Liver (tissue), 9 donors: Measurements from ENCODE around the gene SPATS1. TPM values are rescaled to one million over a fixed set of nuclear protein-coding genes. Genes with fewer than 3 reads are reported as not detected.

Experiments
- DNase-seq: peaks from one replicate; pipeline ENCODE4 v3.0.0-alpha.2; 2017; ENCODE audit warnings: low spot score
- H3K27ac ChIP-seq, 2 donors: one replicate each; pipeline ENCODE4 v1.7.0; 2013; ENCODE audit warnings: inconsistent platforms in 2 of 2, low read length in 2 of 2, control low read depth in 1 of 2, low read depth in 1 of 2, mild to moderate bottlenecking in 1 of 2
- H3K27me3 ChIP-seq, 4 donors: one replicate each; pipeline versions ENCODE4 v1.6.1 to v1.7.0; 2013; ENCODE audit warnings: low read length in 3 of 4, inconsistent platforms in 1 of 4, mild to moderate bottlenecking in 1 of 4, moderate library complexity in 1 of 4; ENCODE audit not compliant: control insufficient read depth in 4 of 4, insufficient read depth in 4 of 4
- H3K36me3 ChIP-seq, 4 donors: one replicate each; pipeline versions ENCODE4 v1.6.1 to v1.7.0; 2013; ENCODE audit warnings: low read length in 3 of 4, mild to moderate bottlenecking in 3 of 4, low read depth in 1 of 4, moderate library complexity in 1 of 4; ENCODE audit not compliant: control insufficient read depth in 4 of 4, insufficient read depth in 3 of 4
- H3K4me1 ChIP-seq, 4 donors: one replicate each; pipeline versions ENCODE4 v1.6.1 to v1.7.0; 2013; ENCODE audit warnings: low read length in 3 of 4, mild to moderate bottlenecking in 3 of 4, moderate library complexity in 1 of 4; ENCODE audit not compliant: control insufficient read depth in 4 of 4, insufficient read depth in 4 of 4
- H3K4me3 ChIP-seq, 3 donors: one replicate each; pipeline versions ENCODE4 v1.6.1 to v1.7.0; 2013; ENCODE audit warnings: low read length in 3 of 3, control low read depth in 1 of 3, low read depth in 1 of 3, mild to moderate bottlenecking in 1 of 3
- H3K9ac ChIP-seq, 2 donors: one replicate each; pipeline ENCODE4 v1.7.0; 2013; ENCODE audit warnings: low read length in 2 of 2, mild to moderate bottlenecking in 2 of 2, moderate library complexity in 2 of 2, control low read depth in 1 of 2, low read depth in 1 of 2
- H3K9me3 ChIP-seq, 4 donors: one replicate each; pipeline versions ENCODE4 v1.6.1 to v1.7.0; 2013; ENCODE audit warnings: low read length in 3 of 4; ENCODE audit not compliant: control insufficient read depth in 4 of 4
- EGR1 ChIP-seq, 2 donors: IDR thresholded peaks; 2 replicates each; pipeline ENCODE4 v1.6.1; 2016 to 2018; ENCODE audit warnings: antibody characterized with exemption in 2 of 2, low read depth in 2 of 2
- FOXA1 ChIP-seq: IDR thresholded peaks from 2 replicates; pipeline ENCODE4 v1.6.1; 2016; ENCODE audit warnings: antibody characterized with exemption
- FOXA2 ChIP-seq: IDR thresholded peaks from 2 replicates; pipeline ENCODE4 v1.6.1; 2016; ENCODE audit warnings: antibody characterized with exemption
- HNF4A ChIP-seq, 2 donors: conservative IDR thresholded peaks; 2 replicates each; pipeline ENCODE4 v1.6.1; 2016; ENCODE audit warnings: antibody characterized with exemption in 2 of 2, mild to moderate bottlenecking in 2 of 2
- HNF4G ChIP-seq: IDR thresholded peaks from 2 replicates; pipeline ENCODE4 v1.6.1; 2016; ENCODE audit warnings: antibody characterized with exemption
- JUND ChIP-seq, 2 donors: IDR thresholded peaks; 2 replicates each; pipeline ENCODE4 v1.6.1; 2016; ENCODE audit warnings: antibody characterized with exemption in 2 of 2
- NR2F2 ChIP-seq: IDR thresholded peaks from 2 replicates; pipeline ENCODE4 v1.6.1; 2016; ENCODE audit warnings: antibody characterized with exemption
- RAD21 ChIP-seq, 2 donors: IDR thresholded peaks; 2 replicates each; pipeline ENCODE4 v1.6.1; 2016; ENCODE audit warnings: antibody characterized with exemption in 2 of 2, mild to moderate bottlenecking in 2 of 2
- RXRA ChIP-seq, 2 donors: IDR thresholded peaks; 2 replicates each; pipeline ENCODE4 v1.6.1; 2017 to 2018; ENCODE audit warnings: antibody characterized with exemption in 2 of 2, mild to moderate bottlenecking in 1 of 2
- YY1 ChIP-seq: IDR thresholded peaks from 2 replicates; pipeline ENCODE4 v1.6.1; 2016; ENCODE audit warnings: antibody characterized with exemption, mild to moderate bottlenecking
- whole genome bisulfite sequencing: extraction: QIAGEN DNeasy Blood & Tissue Kit; methylation state at CpG from one replicate; pipeline ENCODE4 v1.1.7; 2013; 5-methylcytosine and 5-hydroxymethylcytosine counted together
- polyA plus RNA-seq, 2 donors: library from polyadenylated mRNA; stranded (reverse) in 1 of 2; unstranded in 1 of 2; fragments of 200-250 nt in 1 of 2; fragments of >200 nt in 1 of 2; fragmentation: Nextera tagmentation in 1 of 2; extraction: Ambion mirVana in 1 of 2; gene quantifications; one replicate each; pipeline versions ENCODE4 v1.2.1 to v1.2.3, GENCODE V29; 2013 to 2015
- total RNA-seq, 2 donors: library from RNA; depleted of rRNA; stranded (reverse); fragments of >200 nt; gene quantifications; one replicate each; pipeline ENCODE4 v1.2.3, GENCODE V29; 2014
- TF ChIP-seq, protein P1 (sequence below): fragments of 150-350 bp; IDR thresholded peaks from 2 replicates; pipeline ENCODE4 v1.5.1; 2017; ENCODE audit warnings: improper control_type of control experiment, low read depth, low read length; ENCODE audit not compliant: missing input control
- TF ChIP-seq, protein P2 (sequence below): IDR thresholded peaks from 2 replicates; pipeline ENCODE4 v1.6.1; 2016; ENCODE audit warnings: antibody characterized with exemption
- TF ChIP-seq, protein P3 (sequence below): IDR thresholded peaks from 2 replicates; pipeline ENCODE4 v1.6.1; 2016; ENCODE audit warnings: antibody characterized with exemption, mild to moderate bottlenecking
- donor health status: healthy.
- donor health status: healthy.
- donor health status: healthy.
- donor health status: healthy.
- donor health status: healthy.

SPATS1 gene
- total and polyA plus RNA-seq, 4 donors, result not detected

DNA sequence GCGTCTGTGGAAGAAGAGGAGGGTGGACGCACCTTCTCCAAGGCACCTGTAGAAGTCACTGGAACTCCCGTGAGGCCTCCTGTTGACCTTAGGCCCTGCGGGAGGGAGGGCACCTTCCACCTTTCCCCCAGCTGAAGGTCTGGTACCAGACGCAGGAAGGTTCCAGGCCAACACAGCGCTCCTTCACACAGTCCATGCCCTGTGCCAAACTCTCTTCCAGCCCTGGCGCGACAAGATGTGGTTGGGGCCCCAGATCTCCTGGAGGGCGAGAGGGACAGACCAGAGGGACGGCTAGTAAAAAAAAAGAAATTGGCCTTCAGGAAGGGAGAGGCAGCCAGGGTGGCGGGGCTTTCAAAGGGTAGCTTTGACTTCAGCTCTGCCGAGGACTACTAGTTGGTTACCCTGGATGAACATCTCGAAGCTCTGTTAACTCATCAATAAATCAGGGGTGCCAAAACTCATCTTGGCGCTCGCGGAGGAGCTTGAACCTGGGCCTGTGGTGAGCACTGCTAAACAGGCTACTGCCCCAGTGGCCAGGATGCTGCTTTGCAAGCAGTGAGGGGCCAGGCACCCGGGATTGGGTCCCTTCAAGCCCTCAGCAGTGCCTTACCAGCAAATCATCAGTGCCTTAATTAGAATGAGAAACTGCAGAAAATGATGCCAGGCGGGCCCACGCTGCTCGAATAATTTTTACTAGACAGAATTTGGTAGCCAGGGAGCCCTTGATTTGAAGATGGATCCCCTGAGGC is 44.2 kb upstream of the SPATS1 start:
- H3K36me3 ChIP-seq, result peaks cover 3 to 32% (median 16%) of the 10 kb centered on the region in 4 donors
- no peak for DNase-seq
- H3K27ac ChIP-seq, result no peak overlapping the region
- 44% methylated on average over 20 of the region's 20 CpGs for WGBS
- H3K27me3 ChIP-seq, result peaks cover 0 to 12% (median 4%) of the 10 kb centered on the region in 4 donors
- H3K9me3 ChIP-seq, result no peaks in the 10 kb centered on the region
- no peak for TF ChIP-seq RAD21 (IDR thresholded peaks at IDR 0.05)
- no peak for TF ChIP-seq HNF4G
- no peak for TF ChIP-seq RXRA (IDR thresholded peaks at IDR 0.05)
- TF ChIP-seq YY1, result no peak
- TF ChIP-seq FOXA1, result no peak
- TF ChIP-seq FOXA2, result no peak
- no peak for TF ChIP-seq HNF4A (conservative IDR thresholded peaks at IDR 0.05)
- no peak for TF ChIP-seq EGR1 (IDR thresholded peaks at IDR 0.05; ENCODE audit: low read depth in 2 of 2)
- peaks cover 7 to 13% (median 11%) of the 10 kb centered on the region in 4 donors for H3K4me1 ChIP-seq
- H3K4me3 ChIP-seq, result no peak overlapping the region
- H3K9ac ChIP-seq, result no peak overlapping the region

DNA sequence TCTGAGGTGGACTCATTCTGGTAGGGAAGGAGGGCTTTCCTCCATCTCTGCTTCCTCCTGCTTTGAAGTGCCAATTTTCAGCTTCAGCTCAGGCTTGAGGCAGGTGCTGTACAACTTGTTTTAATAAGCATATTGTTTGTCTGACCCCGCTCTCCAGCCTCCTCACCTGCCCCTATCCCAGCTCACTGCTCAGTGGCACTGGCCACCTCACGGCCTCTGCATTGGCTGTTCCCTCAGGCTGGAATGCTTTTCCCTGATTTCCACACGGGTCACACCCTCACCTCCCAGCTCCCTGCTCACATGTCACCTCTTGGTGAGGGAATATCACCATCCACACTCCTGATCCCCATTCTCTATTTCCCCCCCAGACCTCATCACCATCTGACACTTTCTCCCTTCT is 43.6 kb upstream of the SPATS1 start:
- peaks cover 3 to 38% (median 18%) of the 10 kb centered on the region in 4 donors for H3K36me3 ChIP-seq
- H3K4me3 ChIP-seq, result no peak overlapping the region
- H3K27me3 ChIP-seq, result peaks cover 0 to 12% (median 4%) of the 10 kb centered on the region in 4 donors
- WGBS, result 86% methylated on average over 3 of the region's 3 CpGs
- no peaks in the 10 kb centered on the region for H3K9me3 ChIP-seq
- H3K9ac ChIP-seq, result no peak overlapping the region
- DNase-seq, result no peak
- H3K4me1 ChIP-seq, result peaks cover 7 to 13% (median 11%) of the 10 kb centered on the region in 4 donors
- no peak overlapping the region for H3K27ac ChIP-seq
- TF ChIP-seq FOXA2 (no peak), HNF4A (conservative IDR thresholded peaks at IDR 0.05) (no peak), JUND (IDR thresholded peaks at IDR 0.05) (no peak), NR2F2 (no peak), YY1 (no peak), EGR1 (IDR thresholded peaks at IDR 0.05; ENCODE audit: low read depth in 2 of 2) (no peak)
- TF ChIP-seq, protein P1, sequence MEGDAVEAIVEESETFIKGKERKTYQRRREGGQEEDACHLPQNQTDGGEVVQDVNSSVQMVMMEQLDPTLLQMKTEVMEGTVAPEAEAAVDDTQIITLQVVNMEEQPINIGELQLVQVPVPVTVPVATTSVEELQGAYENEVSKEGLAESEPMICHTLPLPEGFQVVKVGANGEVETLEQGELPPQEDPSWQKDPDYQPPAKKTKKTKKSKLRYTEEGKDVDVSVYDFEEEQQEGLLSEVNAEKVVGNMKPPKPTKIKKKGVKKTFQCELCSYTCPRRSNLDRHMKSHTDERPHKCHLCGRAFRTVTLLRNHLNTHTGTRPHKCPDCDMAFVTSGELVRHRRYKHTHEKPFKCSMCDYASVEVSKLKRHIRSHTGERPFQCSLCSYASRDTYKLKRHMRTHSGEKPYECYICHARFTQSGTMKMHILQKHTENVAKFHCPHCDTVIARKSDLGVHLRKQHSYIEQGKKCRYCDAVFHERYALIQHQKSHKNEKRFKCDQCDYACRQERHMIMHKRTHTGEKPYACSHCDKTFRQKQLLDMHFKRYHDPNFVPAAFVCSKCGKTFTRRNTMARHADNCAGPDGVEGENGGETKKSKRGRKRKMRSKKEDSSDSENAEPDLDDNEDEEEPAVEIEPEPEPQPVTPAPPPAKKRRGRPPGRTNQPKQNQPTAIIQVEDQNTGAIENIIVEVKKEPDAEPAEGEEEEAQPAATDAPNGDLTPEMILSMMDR, result no peak
- TF ChIP-seq, protein P2, sequence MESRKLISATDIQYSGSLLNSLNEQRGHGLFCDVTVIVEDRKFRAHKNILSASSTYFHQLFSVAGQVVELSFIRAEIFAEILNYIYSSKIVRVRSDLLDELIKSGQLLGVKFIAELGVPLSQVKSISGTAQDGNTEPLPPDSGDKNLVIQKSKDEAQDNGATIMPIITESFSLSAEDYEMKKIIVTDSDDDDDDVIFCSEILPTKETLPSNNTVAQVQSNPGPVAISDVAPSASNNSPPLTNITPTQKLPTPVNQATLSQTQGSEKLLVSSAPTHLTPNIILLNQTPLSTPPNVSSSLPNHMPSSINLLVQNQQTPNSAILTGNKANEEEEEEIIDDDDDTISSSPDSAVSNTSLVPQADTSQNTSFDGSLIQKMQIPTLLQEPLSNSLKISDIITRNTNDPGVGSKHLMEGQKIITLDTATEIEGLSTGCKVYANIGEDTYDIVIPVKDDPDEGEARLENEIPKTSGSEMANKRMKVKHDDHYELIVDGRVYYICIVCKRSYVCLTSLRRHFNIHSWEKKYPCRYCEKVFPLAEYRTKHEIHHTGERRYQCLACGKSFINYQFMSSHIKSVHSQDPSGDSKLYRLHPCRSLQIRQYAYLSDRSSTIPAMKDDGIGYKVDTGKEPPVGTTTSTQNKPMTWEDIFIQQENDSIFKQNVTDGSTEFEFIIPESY, result no peak
- TF ChIP-seq, protein P3, sequence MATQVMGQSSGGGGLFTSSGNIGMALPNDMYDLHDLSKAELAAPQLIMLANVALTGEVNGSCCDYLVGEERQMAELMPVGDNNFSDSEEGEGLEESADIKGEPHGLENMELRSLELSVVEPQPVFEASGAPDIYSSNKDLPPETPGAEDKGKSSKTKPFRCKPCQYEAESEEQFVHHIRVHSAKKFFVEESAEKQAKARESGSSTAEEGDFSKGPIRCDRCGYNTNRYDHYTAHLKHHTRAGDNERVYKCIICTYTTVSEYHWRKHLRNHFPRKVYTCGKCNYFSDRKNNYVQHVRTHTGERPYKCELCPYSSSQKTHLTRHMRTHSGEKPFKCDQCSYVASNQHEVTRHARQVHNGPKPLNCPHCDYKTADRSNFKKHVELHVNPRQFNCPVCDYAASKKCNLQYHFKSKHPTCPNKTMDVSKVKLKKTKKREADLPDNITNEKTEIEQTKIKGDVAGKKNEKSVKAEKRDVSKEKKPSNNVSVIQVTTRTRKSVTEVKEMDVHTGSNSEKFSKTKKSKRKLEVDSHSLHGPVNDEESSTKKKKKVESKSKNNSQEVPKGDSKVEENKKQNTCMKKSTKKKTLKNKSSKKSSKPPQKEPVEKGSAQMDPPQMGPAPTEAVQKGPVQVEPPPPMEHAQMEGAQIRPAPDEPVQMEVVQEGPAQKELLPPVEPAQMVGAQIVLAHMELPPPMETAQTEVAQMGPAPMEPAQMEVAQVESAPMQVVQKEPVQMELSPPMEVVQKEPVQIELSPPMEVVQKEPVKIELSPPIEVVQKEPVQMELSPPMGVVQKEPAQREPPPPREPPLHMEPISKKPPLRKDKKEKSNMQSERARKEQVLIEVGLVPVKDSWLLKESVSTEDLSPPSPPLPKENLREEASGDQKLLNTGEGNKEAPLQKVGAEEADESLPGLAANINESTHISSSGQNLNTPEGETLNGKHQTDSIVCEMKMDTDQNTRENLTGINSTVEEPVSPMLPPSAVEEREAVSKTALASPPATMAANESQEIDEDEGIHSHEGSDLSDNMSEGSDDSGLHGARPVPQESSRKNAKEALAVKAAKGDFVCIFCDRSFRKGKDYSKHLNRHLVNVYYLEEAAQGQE, result no peak
